Panc1 (cell line): ENCODE data around the gene AQP1. TPM values are rescaled to one million over a fixed set of nuclear protein-coding genes. Genes with fewer than 3 reads are reported as not detected.

Experiments used
- ATAC-seq: fragments of 200-7000 bp; cut with Tn5 transposase; 2 replicates; pipeline ENCODE4 v1.9.1; 2020; ENCODE audit warnings: mild to moderate bottlenecking, moderate library complexity
- BruUV-seq: library from RNA; stranded (reverse); fragments of 400-500 nt; replicated peaks from 2 replicates; lab custom pipeline; 2021; lab: Mats Ljungman, UMichigan
- CTCF ChIA-PET: fragments of 300-600 bp; sonication (Branson Sonifier 250); formaldehyde crosslinking; loops from one replicate; lab custom pipeline; 2022; ENCODE audit warnings: antibody characterized with exemption; lab: Charles Lee
- POLR2A ChIA-PET: fragments of 300-600 bp; sonication (Branson Sonifier 250); formaldehyde crosslinking; loops from one replicate; lab custom pipeline; 2022; ENCODE audit warnings: antibody characterized with exemption; lab: Charles Lee
- DNase-seq: peaks from one replicate; pipeline ENCODE4 v3.0.0-alpha.2; 2010; ENCODE audit warnings: low read depth, low spot score
- H3K27ac ChIP-seq: 2 replicates; pipeline ENCODE4 v1.5.1; 2011; ENCODE audit warnings: mild to moderate bottlenecking, low read length, inconsistent platforms
- H3K27me3 ChIP-seq: fragments of 200-500 bp; sonication (Bioruptor generic); 2 replicates; pipeline ENCODE4 v1.6.0; 2014; ENCODE audit warnings: low read length, inconsistent platforms; ENCODE audit not compliant: control insufficient read depth, insufficient read depth
- H3K36me3 ChIP-seq: fragments of 200-500 bp; sonication (Bioruptor generic); 2 replicates; pipeline ENCODE4 v1.5.1; 2014; ENCODE audit warnings: inconsistent platforms, mild to moderate bottlenecking, low read length, moderate library complexity; ENCODE audit not compliant: control insufficient read depth, insufficient read depth
- H3K4me1 ChIP-seq: 2 replicates; pipeline ENCODE4 v1.5.1; 2011; ENCODE audit warnings: inconsistent platforms, mild to moderate bottlenecking, low read length, moderate library complexity; ENCODE audit not compliant: control insufficient read depth, insufficient read depth
- H3K4me3 ChIP-seq, 2 experiments: 2 replicates each; pipeline ENCODE4 v1.5.1; 2011 to 2012; ENCODE audit warnings: low read depth in 2 of 2, low read length in 2 of 2, mild to moderate bottlenecking in 2 of 2, inconsistent platforms in 1 of 2, moderate library complexity in 1 of 2
- H3K9me3 ChIP-seq: fragments of 200-500 bp; sonication (Bioruptor generic); 2 replicates; pipeline ENCODE4 v1.5.1; 2014; ENCODE audit warnings: low read depth, mild to moderate bottlenecking, inconsistent platforms, low read length, moderate library complexity; ENCODE audit not compliant: control insufficient read depth, insufficient read depth
- POLR2AphosphoS5 ChIP-seq: IDR thresholded peaks from 2 replicates; pipeline ENCODE4 v1.6.1; 2012; ENCODE audit warnings: mild to moderate bottlenecking, low read depth, low read length, moderate library complexity
- SIN3A ChIP-seq: IDR thresholded peaks from 2 replicates; pipeline ENCODE4 v1.6.1; 2012; ENCODE audit warnings: low read depth, mild to moderate bottlenecking, low read length, moderate library complexity, borderline replicate concordance; ENCODE audit not compliant: insufficient read depth
- TCF7L2 ChIP-seq: IDR thresholded peaks from 2 replicates; pipeline ENCODE4 v1.6.1; 2011; ENCODE audit warnings: mild to moderate bottlenecking, low read depth, low read length, inconsistent platforms
- in situ Hi-C: cut with HindIII; loops from 2 replicates; pipeline ENCODE4 v1.10.0; 2016; ENCODE audit warnings: low sequenced_read_pairs, low pct_unique_long_range_greater_than_20kb
- intact Hi-C: fragments of 100-400 bp; cut with micrococcal nuclease; formaldehyde crosslinking; loops from one replicate; pipeline ENCODE4 v1.10.0; 2022; ENCODE audit not compliant: unreplicated experiment
- total RNA-seq: library from RNA; stranded (reverse); gene quantifications from one replicate; pipeline ENCODE4 v1.2.1, GENCODE V29; 2021; ENCODE audit not compliant: unreplicated experiment
- TF ChIP-seq, protein P1 (sequence below), 2 experiments: IDR thresholded peaks; 2 replicates each; pipeline ENCODE4 v1.6.1; 2011 to 2012; ENCODE audit warnings: low read depth in 2 of 2, control low read depth in 1 of 2, low read length in 1 of 2, mild to moderate bottlenecking in 1 of 2, moderate library complexity in 1 of 2; ENCODE audit not compliant: insufficient read depth in 1 of 2
- TF ChIP-seq, protein P2 (sequence below): fragments of 450-650 bp; IDR thresholded peaks from 2 replicates; pipeline ENCODE4 v1.5.1; 2017; ENCODE audit warnings: mild to moderate bottlenecking

Gene AQP1
- total RNA-seq, 1 experiment from 2014 or later: 0.57 TPM

DNA sequence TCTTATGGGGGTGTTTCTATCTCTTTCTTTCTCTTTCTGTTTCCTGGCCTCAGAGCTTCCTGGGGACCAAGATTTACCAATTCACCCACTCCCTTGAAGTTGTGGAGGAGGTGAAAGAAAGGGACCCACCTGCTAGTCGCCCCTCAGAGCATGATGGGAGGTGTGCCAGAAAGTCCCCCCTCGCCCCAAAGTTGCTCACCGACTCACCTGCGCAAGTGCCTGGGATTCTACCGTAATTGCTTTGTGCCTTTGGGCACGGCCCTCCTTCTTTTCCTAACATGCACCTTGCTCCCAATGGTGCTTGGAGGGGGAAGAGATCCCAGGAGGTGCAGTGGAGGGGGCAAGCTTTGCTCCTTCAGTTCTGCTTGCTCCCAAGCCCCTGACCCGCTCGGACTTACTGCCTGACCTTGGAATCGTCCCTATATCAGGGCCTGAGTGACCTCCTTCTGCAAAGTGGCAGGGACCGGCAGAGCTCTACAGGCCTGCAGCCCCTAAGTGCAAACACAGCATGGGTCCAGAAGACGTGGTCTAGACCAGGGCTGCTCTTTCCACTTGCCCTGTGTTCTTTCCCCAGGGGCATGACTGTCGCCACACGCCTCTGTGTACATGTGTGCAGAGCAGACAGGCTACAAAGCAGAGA is 12.2 kb downstream of the AQP1 start:
- H3K27me3 ChIP-seq: no peaks in the 10 kb centered on the region

DNA sequence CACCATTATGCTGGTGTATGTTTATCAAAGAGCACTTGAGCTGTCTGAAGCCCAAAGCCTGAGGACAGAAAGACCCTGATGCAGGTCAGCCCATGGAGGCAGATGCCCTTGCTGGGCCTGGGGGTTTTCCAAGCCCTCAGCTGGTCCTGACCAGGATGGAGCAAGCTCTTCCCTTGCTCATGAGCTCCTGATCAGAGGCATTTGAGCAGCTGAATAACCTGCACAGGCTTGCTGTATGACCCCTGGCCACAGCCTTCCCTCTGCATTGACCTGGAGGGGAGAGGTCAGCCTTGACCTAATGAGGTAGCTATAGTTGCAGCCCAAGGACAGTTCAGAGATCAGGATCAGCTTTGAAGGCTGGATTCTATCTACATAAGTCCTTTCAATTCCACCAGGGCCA is 13.0 kb downstream of the AQP1 start:
- Histone ChIP-seq H3K4me3 (no peak overlapping the region), H3K9me3 (no peaks in the 10 kb centered on the region), H3K36me3 (no peaks in the 10 kb centered on the region), H3K4me1 (no peaks in the 10 kb centered on the region), H3K27ac (no peak overlapping the region), H3K27me3 (no peaks in the 10 kb centered on the region)
- ChIA-PET CTCF (no interaction called here), POLR2A (no interaction called here)
- intact Hi-C loops: no loop called here
- no peak for ATAC-seq
- BruUV-seq: no TSS peak
- no peak for DNase-seq
- TF ChIP-seq SIN3A: no peak
- no peak for TF ChIP-seq POLR2AphosphoS5
- TF ChIP-seq, protein P1, sequence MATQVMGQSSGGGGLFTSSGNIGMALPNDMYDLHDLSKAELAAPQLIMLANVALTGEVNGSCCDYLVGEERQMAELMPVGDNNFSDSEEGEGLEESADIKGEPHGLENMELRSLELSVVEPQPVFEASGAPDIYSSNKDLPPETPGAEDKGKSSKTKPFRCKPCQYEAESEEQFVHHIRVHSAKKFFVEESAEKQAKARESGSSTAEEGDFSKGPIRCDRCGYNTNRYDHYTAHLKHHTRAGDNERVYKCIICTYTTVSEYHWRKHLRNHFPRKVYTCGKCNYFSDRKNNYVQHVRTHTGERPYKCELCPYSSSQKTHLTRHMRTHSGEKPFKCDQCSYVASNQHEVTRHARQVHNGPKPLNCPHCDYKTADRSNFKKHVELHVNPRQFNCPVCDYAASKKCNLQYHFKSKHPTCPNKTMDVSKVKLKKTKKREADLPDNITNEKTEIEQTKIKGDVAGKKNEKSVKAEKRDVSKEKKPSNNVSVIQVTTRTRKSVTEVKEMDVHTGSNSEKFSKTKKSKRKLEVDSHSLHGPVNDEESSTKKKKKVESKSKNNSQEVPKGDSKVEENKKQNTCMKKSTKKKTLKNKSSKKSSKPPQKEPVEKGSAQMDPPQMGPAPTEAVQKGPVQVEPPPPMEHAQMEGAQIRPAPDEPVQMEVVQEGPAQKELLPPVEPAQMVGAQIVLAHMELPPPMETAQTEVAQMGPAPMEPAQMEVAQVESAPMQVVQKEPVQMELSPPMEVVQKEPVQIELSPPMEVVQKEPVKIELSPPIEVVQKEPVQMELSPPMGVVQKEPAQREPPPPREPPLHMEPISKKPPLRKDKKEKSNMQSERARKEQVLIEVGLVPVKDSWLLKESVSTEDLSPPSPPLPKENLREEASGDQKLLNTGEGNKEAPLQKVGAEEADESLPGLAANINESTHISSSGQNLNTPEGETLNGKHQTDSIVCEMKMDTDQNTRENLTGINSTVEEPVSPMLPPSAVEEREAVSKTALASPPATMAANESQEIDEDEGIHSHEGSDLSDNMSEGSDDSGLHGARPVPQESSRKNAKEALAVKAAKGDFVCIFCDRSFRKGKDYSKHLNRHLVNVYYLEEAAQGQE (IDR thresholded peaks at IDR 0.05; ENCODE audit: insufficient read depth in 1 of 2, low read depth in 2 of 2, low read length in 1 of 2): no peak
- TF ChIP-seq TCF7L2: no peak
- TF ChIP-seq, protein P2, sequence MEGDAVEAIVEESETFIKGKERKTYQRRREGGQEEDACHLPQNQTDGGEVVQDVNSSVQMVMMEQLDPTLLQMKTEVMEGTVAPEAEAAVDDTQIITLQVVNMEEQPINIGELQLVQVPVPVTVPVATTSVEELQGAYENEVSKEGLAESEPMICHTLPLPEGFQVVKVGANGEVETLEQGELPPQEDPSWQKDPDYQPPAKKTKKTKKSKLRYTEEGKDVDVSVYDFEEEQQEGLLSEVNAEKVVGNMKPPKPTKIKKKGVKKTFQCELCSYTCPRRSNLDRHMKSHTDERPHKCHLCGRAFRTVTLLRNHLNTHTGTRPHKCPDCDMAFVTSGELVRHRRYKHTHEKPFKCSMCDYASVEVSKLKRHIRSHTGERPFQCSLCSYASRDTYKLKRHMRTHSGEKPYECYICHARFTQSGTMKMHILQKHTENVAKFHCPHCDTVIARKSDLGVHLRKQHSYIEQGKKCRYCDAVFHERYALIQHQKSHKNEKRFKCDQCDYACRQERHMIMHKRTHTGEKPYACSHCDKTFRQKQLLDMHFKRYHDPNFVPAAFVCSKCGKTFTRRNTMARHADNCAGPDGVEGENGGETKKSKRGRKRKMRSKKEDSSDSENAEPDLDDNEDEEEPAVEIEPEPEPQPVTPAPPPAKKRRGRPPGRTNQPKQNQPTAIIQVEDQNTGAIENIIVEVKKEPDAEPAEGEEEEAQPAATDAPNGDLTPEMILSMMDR: no peak
- in situ Hi-C loops: no loop called here

More for the DNA sequence above, 12.2 kb downstream of the AQP1 start:
- DNase-seq (no peak), ATAC-seq (no peak)
- H3K9me3 ChIP-seq: no peaks in the 10 kb centered on the region
- no peak overlapping the region for H3K27ac ChIP-seq
- no peak overlapping the region for H3K4me3 ChIP-seq
- no TSS peak for BruUV-seq
- in situ Hi-C loops: no loop called here
- H3K4me1 ChIP-seq: no peaks in the 10 kb centered on the region
- POLR2A ChIA-PET: no interaction called here
- intact Hi-C loops: no loop called here
- CTCF ChIA-PET: no interaction called here
- TF ChIP-seq TCF7L2: no peak
- no peak for TF ChIP-seq POLR2AphosphoS5
- TF ChIP-seq SIN3A: no peak
- TF ChIP-seq, protein P1 (IDR thresholded peaks at IDR 0.05; ENCODE audit: insufficient read depth in 1 of 2, low read depth in 2 of 2, low read length in 1 of 2): no peak
- TF ChIP-seq, protein P2: no peak
- H3K36me3 ChIP-seq: no peaks in the 10 kb centered on the region
